Measurements from ENCODE around the gene EGLN2.
"Not testable (repeated sequence)": the region's sequence is repeated elsewhere in the genome, so short reads cannot be mapped to it uniquely, and the experiment has no call there.

EGLN2 gene

GRCh38 chr19:40846722-40847121 lies 47.7 kb downstream of the EGLN2 start:
- DNase-seq (ENCODE audit: low spot score), result not testable (repeated sequence)

GRCh38 chr19:40850277-40850676 lies 51.3 kb downstream of the EGLN2 start, which contains the start of gene CYP2A6:
CYP2A6 (minus strand) TSS chr19:40850447; CDS start chr19:40850426, 21 bp downstream.
- not testable (repeated sequence) for DNase-seq (ENCODE audit: low spot score)

- DNase-seq (ENCODE audit: low spot score), result not testable (repeated sequence)
Observed at GRCh38 chr19:40852467-40853152, 53.6 kb downstream of the EGLN2 start.

Data from iPS-NIHi11 (cell line).